ENCODE measurements around the gene SPATA2. TPM values are rescaled to one million over a fixed set of nuclear protein-coding genes. Genes with fewer than 3 reads are reported as not detected.
A peak's percentile ranks its signal among the peaks of the same experiment; 100 is the strongest.

The SPATA2 gene
- total and polyA plus RNA-seq, 2 of the 13 experiments (the other 11 are each of a cell fraction or from before 2014, with no cell fraction given) = 3.2 to 8.7 TPM

- Histone ChIP-seq H3K4me2 (ENCODE audit: low read depth, low read length) (no peak overlapping the region), H4K20me1 (ENCODE audit: insufficient read depth, low read length) (no peaks in the 10 kb centered on the region), H3K79me2 (ENCODE audit: insufficient read depth, low read length) (no peaks in the 10 kb centered on the region), H3K36me3 (replicated peaks in 1 of 2; ENCODE audit: control insufficient read depth in 1 of 2, insufficient read depth in 2 of 2, low read length in 2 of 2) (peaks cover 1 to 3% of the 10 kb centered on the region in 2 experiments; a peak in 2 of 5 replicates), H3K27me3 (ENCODE audit: control insufficient read depth in 1 of 2, insufficient read depth in 2 of 2, low read length in 2 of 2) (no peaks in the 10 kb centered on the region), H3K9me3 (ENCODE audit: low read length) (no peaks in the 10 kb centered on the region), H3K4me1 (ENCODE audit: insufficient read depth, low read length) (peaks cover 15% of the 10 kb centered on the region), H3K4me3 (replicated peaks in 1 of 3; ENCODE audit: insufficient read depth in 1 of 3, low read depth in 2 of 3, low read length in 3 of 3) (no peak overlapping the region), H3K27ac (ENCODE audit: extremely low read length, insufficient read depth, low read length) (no peak overlapping the region), H2AFZ (ENCODE audit: low read length) (no peak overlapping the region), H3K9ac (ENCODE audit: insufficient read depth, low read depth, low read length) (no peak overlapping the region)
- POLR2A ChIA-PET = no interaction called here
- WGBS (ENCODE audit: low lambda C conversion rate) = 85% methylated on average over 21 of the region's 21 CpGs
- intact Hi-C loops (cut with micrococcal nuclease; ENCODE audit: unreplicated experiment) = no loop called here
- no peak for FAIRE-seq
- ATAC-seq = no peak; the same call in 2 of the 3 replicates
- in situ Hi-C loops (cut with HindIII; ENCODE audit: extremely low pct_ligation_motif_present, low pct_unique_long_range_greater_than_20kb) = loop anchor here (25.0 kb wide), 1 partner anchor 553 kb away; no protein-coding TSS in a partner anchor
- CTCF ChIA-PET (ENCODE audit: low intra/inter-chr PET ratio, low total read pairs) = interaction anchor here (2.7 to 4.3 kb wide), 3 partner anchors 38 to 349 kb away, joined by 14 to 74 read pairs (median 23); no protein-coding TSS in a partner anchor
- no peak for DNase-seq (ENCODE audit: low spot score)
- BruUV-seq (replicated peaks) = no TSS peak
- no peak for TF ChIP-seq GMEB2 (CRISPR knock-in tag; IDR thresholded peaks at IDR 0.05; ENCODE audit: low read depth)
- TF ChIP-seq NCOR1 (IDR thresholded peaks at IDR 0.05; ENCODE audit: borderline replicate concordance, low read length) = no peak
- TF ChIP-seq BORCS8-MEF2B (CRISPR knock-in tag; IDR thresholded peaks at IDR 0.05) = peak; percentile 48; the same call in 1 of the 2 replicates
- TF ChIP-seq NFIB (CRISPR knock-in tag; IDR thresholded peaks at IDR 0.05; ENCODE audit: borderline replicate concordance) = 0 out of 2 replicates have a peak, but pooled peaks have one; percentile 58
- no peak for TF ChIP-seq ZNF382 (CRISPR knock-in tag; IDR thresholded peaks at IDR 0.05; ENCODE audit: borderline replicate concordance)
- TF ChIP-seq ZNF276 (CRISPR knock-in tag; IDR thresholded peaks at IDR 0.05; ENCODE audit: low read depth) = 0 out of 2 replicates have a peak, but pooled peaks have one; percentile 24
- no peak for TF ChIP-seq TCF12 (IDR thresholded peaks at IDR 0.05)
- no peak for TF ChIP-seq TCF12 (CRISPR knock-in tag; IDR thresholded peaks at IDR 0.05)
- TF ChIP-seq ZMYM2 (CRISPR knock-in tag; IDR thresholded peaks at IDR 0.05) = no peak
- peak; percentile 15; the same call in 1 of the 2 replicates for TF ChIP-seq ZNF687 (CRISPR knock-in tag; IDR thresholded peaks at IDR 0.05)
- TF ChIP-seq AGO2 (optimal IDR thresholded peaks at IDR 0.05; ENCODE audit: low read depth, low read length) = peak; percentile 64
Measured at GRCh38 chr20:49890471-49891361, 24.6 kb downstream of the SPATA2 start.

Measured in HepG2 (cell line).